Adrenal gland (tissue), 5 donors: Measurements from ENCODE around the gene PPAN.

ENCODE experiments used
- POLR2A ChIP-seq, 2 donors: fragments of 450-650 bp; IDR thresholded peaks; one replicate each; pipeline ENCODE4 v1.6.1; 2017; ENCODE audit warnings: antibody characterized with exemption in 2 of 2, mild to moderate bottlenecking in 2 of 2, moderate library complexity in 1 of 2
- TF ChIP-seq, protein P1 (sequence below), 6 experiments: fragments of 450-650 bp in 4 of 6; fragments of 200-600 bp in 2 of 6; sonication (generic) in 1 of 6; IDR thresholded peaks; 1 replicate in 5 of 6; 2 replicates in 1 of 6; pipeline versions ENCODE4 v1.5.1 to v1.8.0; 2016 to 2021; ENCODE audit warnings: antibody characterized with exemption in 6 of 6, mild to moderate bottlenecking in 2 of 6, moderate library complexity in 1 of 6
- donor health status: DM: no; HTN: no; CAD: no.

DNA sequence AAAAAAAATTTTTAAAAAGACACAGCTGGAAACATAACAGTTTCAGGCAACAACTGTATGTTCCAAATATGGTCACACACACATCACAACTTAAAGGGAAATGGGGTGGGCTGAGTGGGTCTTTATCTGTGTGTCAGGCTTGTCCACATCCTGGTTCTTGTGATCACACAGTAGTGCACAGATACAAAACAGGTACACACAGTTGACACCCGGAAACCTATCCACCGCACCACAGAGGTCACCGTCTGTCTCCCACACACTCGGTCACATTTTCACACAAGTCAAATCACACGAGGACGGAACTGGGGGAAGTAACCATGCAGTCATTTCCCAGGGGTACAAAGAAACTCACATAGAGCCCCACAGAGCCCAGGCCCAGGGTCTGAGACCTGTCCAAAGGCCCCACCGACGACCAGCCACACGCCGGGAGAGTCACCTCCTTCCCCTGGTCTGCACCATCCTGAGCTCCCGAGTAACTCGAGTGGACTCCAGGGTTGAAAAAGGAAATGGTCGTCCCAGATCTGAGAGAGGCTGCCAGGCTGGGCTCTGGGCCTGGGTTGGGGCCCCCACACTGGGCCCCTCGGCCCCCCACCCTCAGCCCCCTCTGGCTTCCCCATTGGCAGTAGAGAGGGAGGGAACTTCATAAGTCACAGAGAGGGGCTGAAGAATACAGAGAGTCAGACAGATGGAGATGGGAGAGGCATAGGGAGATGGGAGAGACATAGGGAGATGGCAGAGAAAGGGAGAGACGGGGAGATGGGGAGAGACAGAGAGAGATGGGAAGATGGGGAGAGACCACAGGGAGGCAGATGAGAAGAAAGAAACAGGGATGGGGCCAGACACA is 1.3 kb upstream of the PPAN start:
- TF ChIP-seq, protein P1, sequence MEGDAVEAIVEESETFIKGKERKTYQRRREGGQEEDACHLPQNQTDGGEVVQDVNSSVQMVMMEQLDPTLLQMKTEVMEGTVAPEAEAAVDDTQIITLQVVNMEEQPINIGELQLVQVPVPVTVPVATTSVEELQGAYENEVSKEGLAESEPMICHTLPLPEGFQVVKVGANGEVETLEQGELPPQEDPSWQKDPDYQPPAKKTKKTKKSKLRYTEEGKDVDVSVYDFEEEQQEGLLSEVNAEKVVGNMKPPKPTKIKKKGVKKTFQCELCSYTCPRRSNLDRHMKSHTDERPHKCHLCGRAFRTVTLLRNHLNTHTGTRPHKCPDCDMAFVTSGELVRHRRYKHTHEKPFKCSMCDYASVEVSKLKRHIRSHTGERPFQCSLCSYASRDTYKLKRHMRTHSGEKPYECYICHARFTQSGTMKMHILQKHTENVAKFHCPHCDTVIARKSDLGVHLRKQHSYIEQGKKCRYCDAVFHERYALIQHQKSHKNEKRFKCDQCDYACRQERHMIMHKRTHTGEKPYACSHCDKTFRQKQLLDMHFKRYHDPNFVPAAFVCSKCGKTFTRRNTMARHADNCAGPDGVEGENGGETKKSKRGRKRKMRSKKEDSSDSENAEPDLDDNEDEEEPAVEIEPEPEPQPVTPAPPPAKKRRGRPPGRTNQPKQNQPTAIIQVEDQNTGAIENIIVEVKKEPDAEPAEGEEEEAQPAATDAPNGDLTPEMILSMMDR (IDR thresholded peaks at IDR 0.05) = no peak
- no peak for TF ChIP-seq POLR2A (IDR thresholded peaks at IDR 0.05)
